ENCODE measurements around the gene ORMDL1.
A peak's percentile ranks its signal among the peaks of the same experiment; 100 is the strongest.
"Not testable (repeated sequence)": the region's sequence is repeated elsewhere in the genome, so short reads cannot be mapped to it uniquely, and the experiment has no call there.

Gene ORMDL1

DNA sequence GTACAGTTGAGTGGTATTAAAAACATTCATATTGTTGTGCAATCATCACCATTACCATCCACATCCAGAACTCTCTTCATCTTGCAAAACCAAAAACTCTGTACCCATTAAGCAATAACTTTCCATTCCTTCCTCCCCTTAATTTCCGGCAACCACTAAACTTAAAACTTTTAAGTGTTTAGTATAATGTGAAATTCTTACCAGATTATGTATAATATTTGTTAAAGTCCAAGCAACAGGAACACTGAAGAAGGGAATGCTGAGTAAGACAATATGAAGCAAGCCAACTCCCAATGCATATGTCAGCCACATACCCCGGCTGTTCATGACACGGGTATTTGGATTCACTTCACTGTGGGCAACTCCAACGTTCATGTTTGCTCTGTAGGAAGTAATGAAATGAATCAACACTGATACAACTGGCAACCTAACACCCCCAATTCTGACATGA lies 1.9 kb downstream of the ORMDL1 start:
- no peak for DNase-seq (ENCODE audit: low read depth, low spot score)
- peak overlapping the region; percentile 86 for H3K27ac ChIP-seq

DNA sequence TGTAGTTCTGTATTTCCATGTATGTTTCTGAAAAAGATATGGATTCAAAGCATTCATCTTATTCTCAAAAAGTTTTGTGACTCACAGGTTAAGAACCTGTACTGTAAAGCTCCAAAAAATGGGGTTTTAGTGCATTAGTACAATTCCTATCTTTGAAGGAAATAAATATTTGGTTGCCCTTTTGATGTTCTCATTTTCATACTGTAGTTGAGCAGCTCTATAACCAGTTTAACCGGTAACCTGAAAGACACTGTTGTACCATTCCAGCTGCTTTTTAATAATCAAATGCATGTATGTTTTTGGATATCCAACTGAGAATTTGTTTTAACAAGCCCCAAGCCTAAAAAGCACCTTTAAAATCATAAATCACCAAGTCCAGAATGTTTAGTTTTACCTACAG lies 11.9 kb downstream of the ORMDL1 start:
- no peak overlapping the region for H3K27ac ChIP-seq

DNA sequence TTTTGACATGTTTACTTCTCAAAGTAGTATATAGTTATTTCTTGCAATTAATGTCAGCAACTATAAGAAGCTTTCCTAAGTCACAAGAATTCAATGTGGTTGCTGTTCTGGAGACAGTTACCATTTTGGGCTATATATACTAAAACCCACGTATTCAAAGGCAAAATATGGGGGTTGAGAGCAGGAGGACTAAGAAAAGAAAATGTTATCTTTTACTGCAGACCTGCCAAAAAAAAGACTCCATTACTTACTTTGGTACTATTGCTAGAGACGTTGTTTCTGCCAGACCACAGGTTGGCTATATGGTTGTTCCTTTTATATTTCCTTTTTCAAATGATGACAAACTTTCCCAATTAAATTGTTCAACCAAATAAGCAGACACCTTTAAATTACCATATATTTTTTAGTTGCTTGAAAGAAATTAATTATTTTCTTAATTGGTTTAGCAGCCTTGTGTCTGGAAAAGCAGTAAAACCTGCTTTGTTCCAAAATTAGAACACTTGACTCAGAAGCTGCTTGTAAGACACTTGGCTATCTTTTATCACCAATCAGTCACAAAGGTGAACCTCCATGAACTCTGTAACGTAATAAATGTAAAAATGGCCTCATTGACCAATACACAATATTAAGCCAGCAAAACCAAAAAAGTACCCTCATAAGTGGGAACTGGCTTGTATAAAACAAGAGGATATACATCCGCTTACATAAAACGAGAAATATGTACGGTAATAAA lies 13.4 kb downstream of the ORMDL1 start:
- DNase-seq (ENCODE audit: low read depth, low spot score), result no peak
- H3K27ac ChIP-seq, result no peak overlapping the region

More for the DNA sequence above, 11.9 kb downstream of the ORMDL1 start:
- DNase-seq (ENCODE audit: low read depth, low spot score), result no peak

DNA sequence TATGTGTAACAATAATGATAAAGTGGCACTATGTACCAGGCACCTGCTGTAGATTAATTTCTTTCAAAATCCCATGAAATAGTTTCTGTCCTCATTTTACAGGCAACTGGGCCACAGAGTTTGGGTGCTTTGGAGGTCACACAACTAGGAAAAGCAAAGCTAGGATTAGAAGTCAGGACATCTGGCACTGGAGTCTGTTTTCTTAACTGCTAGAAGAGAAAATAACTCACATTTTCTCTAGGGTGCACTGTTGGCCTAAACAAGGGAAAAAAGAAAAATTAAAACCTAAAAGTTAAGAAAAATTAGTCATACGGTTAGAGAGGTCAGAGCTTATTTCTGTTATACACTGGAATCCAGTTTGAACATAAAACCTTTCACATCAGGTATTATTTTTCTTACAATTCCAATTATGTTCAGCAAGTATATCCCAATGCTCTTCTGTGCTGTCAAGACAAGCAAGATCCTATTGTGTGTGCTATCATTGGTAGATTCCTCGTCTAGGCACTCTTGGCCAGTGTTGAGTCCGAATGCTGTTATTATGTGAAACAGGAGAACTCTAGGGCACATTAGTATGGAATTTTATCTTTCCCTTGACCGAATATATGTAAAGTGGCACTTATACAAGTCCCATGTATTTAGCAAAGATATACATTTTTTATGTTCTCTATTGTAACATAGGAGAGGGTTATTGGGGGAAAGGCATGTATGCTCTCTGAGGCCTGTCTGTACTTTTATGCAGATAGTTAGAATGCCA lies 20.1 kb downstream of the ORMDL1 start:
- no peak for DNase-seq (ENCODE audit: low read depth, low spot score)
- no peak overlapping the region for H3K27ac ChIP-seq

DNA sequence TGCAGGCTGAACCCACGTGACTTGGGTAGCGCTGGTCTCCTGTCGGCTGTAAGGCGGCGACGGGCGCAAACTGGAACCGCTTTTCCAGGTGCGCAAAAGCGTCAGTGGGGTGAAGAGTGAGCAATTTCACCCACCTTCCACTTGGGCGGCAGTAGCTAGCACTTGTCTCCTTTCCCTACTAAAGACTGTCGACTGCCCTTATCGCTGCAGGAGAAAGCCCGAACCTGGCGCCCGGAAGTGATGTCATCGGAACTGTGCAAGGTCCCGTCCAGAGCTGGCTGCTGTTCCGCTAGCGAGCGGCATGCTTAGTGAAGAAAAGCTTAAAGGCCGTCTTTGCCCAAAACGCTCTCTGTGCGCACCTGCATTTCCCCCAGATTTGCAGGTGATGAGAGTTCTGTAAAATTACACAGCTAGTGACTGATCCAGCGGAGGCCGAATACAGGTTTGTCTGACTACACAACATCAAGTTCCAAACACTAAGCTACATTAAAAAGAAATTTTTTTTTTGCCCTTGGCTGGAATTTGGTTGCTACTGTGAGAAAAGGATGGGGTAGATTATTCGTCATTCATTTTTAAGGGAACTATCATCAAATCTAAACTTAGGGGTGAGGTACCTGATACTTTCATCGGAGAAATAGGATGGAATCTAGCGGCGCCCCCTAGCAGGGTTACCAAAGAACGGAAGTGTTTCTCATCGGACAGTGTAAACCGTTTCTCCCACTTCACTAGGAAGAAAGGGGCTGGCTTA lies 21.4 kb downstream of the ORMDL1 start, which contains the start of gene OSGEPL1:
Gene OSGEPL1, minus strand, starts transcription at position 242 of the 748 bp plus-strand sequence. CDS start 1,152 bp downstream, outside the sequence.
- H3K27ac ChIP-seq, result peak within 1 kb of the TSS; percentile 81
- peak; percentile 82 for DNase-seq (ENCODE audit: low read depth, low spot score)

DNA sequence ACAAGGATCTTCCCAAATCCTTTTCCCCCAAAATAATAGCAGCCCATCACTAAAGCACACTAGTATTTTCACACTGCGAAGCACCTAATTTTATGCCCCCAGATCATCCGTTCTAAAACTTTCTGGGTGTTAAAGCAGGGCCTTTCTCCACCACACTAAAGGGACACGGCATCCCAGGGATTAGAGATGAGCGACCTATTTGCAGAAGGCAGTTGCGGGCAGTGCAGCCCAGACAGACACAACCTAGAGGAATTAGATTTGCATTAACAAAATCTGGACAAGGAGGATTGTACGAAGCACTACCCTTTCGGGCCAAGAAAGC lies 21.9 kb downstream of the ORMDL1 start:
- H3K27ac ChIP-seq, result peak overlapping the region; percentile 81
- no peak for DNase-seq (ENCODE audit: low read depth, low spot score)

DNA sequence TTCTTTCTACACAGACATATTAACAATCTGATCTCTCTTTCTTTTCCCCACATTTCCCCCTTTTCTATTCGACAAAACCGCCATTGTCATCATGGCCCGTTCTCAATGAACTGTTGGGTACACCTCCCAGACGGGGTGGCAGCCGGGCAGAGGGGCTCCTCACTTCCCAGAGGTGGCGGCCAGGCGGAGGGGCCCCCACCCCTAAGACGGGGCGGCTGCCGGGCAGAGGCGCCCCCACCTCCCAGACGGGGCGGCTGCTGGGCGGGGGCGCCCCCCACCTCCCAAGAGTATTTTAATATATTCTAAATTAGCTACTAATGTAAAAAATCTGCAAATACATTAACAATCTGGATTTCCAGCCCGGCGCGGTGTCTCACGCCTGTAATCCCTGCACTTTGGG lies 24.0 kb downstream of the ORMDL1 start:
- not testable (repeated sequence) for DNase-seq (ENCODE audit: low read depth, low spot score); H3K27ac ChIP-seq

DNA sequence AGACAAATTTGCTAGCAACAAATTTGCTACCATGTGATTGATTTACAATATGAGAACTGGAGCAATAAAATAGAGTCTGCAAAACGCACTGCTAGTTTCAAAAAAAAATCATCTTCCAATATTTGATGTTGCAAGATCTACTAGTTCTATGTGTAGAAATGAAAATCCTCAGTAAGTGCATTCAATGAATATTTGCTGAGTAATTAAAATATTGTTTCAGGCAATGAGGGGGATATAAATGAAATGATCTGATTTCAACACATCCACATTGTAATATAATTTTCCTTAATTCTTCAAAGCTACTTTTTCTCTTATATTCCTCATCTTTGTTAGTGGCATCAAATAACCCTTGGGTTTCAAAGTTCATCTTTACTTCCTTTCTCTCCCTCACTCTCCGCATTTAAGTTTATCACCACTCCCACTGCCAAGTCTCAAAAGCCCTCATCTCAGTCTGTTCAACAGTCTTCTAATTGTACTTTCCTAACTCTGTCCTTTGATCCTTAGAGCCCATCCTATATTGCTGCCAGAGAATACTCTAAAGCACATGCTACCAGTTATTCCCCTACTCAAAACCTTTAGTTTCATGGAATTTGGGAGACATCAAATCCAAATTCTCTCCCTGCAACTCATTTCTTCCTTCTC lies 27.7 kb downstream of the ORMDL1 start:
- no peak for DNase-seq (ENCODE audit: low read depth, low spot score)
- H3K27ac ChIP-seq, result no peak overlapping the region

DNA sequence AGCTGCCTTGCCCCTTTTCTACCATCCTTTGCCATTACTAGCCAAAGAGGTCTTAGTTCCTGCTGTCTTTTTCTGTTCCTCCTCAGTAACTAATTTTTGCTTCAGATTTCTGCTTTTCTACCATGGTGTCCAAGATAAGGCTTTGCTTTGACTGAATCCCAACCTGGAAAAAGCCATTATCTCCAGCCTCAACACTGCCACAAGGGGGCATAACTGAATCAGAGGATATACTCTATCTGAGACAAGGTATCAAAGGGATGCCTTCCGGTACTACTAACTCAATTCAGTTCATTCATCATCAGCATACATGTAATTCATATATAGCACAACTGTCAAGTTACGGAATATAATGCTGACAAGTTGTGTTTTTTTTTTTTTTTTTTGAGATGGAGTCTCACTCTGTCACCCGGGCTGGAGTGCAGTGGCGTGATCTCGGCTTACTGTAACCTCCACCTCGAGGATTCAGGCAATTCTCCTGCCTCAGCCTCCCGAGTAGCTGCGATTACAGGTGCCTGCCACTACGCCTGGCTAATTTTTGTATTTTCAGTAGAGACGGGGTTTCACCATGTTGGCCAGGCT lies 33.0 kb downstream of the ORMDL1 start:
- no peak for DNase-seq (ENCODE audit: low read depth, low spot score)
- H3K27ac ChIP-seq, result no peak overlapping the region

DNA sequence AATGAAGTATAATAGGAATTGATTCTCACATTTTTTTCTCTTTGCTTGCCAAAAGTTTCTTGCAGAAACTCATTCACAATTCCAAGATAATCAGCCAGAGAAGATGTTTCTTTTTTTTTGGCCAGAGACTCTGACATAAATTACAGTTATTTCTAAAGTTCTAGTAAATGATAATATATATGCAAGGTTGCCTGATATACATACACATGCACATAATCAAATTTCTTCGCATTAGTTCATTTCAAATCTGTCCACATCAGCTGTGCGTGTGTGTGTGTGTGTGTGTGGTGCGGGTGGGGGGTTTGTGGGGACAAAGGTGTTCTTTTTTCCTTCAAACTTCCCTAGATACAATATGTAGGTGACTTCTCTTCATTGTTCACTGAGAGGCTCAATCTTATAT lies 54.7 kb downstream of the ORMDL1 start:
- no peak overlapping the region for H3K27ac ChIP-seq
- DNase-seq (ENCODE audit: low read depth, low spot score), result no peak

DNA sequence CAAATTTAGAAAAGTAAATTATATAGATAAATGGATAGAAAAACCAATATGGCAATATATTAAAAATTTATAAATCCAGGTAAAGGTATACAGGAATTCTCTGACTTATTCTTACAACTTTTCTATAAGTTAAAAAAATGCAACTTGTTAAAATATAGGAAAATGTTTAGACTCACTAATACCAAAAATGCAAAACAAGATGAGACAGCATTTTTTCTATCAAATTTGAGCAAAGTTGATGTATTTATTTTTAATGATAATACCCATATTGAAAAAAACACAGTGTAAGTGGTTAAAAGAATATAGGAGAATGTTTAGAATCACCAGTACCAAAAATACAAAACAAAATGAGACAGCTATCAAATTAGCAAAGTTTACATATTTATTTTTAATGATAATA lies 57.3 kb downstream of the ORMDL1 start:
- no peak for DNase-seq (ENCODE audit: low read depth, low spot score)
- H3K27ac ChIP-seq, result no peak overlapping the region

DNA sequence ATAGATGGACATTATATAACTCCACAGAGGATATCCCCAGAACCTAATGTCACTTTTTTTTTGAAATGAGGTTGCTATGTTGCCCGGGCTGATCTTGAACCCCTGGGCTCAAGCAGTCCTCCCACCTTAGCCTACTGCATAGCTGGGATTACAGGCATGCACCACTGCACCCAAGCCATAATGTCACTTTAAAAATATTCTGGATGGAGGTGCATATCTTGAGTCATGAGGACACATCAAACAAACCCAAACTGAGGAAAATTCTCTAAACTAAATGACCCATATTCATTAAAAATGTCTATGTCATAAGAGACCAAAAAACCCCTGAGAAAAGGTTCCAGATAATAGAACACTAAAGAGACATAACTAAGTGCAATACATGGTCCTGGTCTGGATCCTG lies 57.9 kb downstream of the ORMDL1 start:
- DNase-seq (ENCODE audit: low read depth, low spot score), result no peak
- no peak overlapping the region for H3K27ac ChIP-seq

DNA sequence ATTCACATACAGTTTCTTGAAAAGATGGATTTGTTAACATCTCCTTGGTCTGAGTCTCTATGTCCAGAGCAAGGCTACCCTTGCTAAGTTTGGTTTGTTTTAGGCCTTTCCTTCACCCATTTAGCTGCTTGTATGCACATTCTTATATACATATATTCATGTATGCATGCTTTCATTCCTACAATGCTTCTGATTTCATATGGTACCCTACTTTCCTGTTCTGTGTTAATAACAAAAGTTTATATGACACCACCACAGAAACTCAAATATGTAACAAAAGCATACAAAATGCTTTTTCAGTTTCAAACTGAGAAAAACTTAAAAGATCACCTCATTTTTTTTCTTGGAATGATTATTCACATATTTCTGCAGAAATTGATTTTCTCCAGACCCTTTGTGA lies 60.9 kb downstream of the ORMDL1 start:
- H3K27ac ChIP-seq, result no peak overlapping the region
- DNase-seq (ENCODE audit: low read depth, low spot score), result no peak

Data from epithelial cell of prostate (primary cell).